ENCODE results near the gene DOCK10. TPM values are rescaled to one million over a fixed set of nuclear protein-coding genes. Genes with fewer than 3 reads are reported as not detected.
A peak's percentile ranks its signal among the peaks of the same experiment; 100 is the strongest.
"Not testable (repeated sequence)": the region's sequence is repeated elsewhere in the genome, so short reads cannot be mapped to it uniquely, and the experiment has no call there.

DOCK10 gene
- polyA plus RNA-seq, 4 donors: 9.6 to 11.6 (median 10.1) TPM

DNA sequence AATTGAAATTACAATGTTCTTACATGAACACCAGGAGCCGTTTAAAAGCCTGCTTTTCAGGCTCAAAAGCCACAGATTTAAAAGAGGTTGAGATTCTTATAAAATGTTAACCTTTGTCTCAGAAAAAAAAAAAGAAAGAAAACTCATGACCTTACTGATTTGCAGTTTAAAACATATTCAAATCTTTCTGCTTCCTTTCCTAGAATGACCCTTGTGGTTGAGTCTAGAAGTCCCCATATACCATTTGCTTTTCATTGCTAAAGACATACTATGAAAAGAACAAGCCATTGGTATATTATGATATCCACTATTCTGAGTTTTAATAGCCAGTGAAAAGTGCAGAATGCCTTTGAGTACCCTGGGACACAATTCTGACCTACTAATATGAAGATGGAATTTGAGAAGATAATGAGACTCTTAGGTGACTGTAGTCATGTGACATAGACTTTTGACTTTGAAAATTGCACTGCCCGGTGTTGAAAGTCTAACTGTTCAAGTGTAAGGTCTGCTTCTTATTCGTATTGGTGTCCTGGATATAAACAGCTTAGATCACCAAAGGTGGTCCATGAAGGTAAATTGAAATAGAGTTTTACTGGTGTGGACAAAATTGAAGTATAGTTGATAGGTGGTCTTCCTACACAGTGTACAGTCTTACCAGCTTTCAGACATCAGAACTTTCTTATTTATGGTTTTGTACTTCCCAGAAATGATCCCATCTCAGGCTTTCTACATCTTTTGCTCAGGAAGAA lies 117.0 kb downstream of the DOCK10 start:
- DNase-seq (ENCODE audit: low read depth in 4 of 4, low spot score in 3 of 4): no peak

DNA sequence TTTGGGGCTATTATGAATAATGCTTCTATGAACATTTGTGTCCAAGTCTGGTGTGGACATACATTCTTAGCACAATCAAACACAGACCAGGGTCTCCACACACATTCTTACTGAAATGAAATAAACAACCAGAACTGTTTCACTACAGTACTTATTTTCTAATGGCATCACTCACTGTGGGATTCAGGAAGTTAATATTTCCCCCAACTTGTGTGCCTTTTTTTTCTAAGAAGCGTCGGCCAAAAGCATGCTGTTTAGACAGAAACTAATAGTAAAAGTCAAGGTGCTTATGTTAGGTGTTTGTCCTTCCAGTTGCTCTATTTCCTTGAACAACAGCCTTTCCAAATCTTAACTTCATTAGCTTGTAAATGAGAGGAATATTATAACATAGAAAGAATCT lies 117.6 kb downstream of the DOCK10 start:
- no peak for DNase-seq (ENCODE audit: low read depth in 4 of 4, low spot score in 3 of 4)

DNA sequence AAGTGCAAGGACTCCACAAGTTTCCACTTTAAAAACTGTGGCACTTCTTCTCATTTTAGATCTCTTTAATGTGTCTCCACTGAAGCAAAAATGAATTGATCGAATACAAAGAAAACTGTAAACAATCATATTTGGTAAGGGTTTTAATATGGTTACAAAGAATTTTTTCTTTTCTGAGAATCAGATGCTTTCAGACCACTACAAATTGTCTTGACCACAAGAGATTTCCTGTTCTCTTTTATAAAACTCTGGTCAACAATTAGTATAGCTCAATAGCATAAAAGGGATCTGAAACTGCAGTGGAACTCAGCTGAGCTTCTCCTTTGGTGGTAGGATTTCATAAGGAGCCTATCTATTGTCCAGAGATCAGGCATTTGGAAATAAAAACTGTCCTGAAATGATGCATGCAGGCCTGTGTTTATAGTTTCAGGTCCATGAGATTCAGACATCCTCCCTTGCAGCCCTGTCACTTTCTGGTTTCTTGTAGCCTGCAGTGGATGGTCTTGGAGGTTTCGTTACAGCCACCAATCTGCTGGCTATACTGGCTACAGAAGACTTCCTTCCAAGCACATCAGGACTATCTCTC lies 120.0 kb downstream of the DOCK10 start:
- DNase-seq (ENCODE audit: low read depth in 4 of 4, low spot score in 3 of 4): no peak

DNA sequence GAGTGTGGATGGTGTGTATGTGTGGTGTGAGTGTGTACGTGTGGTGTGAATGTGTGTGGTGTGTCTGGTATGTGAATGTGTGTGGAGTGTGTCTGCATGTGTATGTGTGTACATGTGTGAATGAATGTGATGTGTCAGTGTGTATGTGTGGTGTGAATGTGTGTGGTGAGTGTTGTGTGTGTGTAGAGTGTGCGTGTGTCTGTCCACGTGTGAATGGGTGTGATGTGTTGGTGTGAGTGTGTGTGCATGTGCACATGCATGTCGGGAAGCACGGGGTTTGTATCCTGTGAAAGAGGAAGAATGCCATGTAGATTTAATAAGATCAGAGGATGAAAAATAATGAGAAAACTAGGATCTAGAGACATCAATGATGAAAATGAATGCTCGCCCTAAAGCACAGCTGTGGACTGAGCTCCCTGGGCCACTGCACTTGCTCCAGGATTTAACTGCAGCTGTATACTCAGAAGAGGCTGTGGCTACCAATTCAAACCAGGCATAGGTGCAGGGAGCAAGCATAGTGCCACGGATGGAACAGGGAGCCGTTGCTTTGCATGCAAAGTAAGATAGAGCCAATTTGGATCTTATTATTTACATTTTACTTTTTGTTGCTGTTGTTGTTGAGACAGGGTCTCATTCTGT lies 122.7 kb downstream of the DOCK10 start:
- DNase-seq (ENCODE audit: low read depth in 4 of 4, low spot score in 3 of 4): no peak

DNA sequence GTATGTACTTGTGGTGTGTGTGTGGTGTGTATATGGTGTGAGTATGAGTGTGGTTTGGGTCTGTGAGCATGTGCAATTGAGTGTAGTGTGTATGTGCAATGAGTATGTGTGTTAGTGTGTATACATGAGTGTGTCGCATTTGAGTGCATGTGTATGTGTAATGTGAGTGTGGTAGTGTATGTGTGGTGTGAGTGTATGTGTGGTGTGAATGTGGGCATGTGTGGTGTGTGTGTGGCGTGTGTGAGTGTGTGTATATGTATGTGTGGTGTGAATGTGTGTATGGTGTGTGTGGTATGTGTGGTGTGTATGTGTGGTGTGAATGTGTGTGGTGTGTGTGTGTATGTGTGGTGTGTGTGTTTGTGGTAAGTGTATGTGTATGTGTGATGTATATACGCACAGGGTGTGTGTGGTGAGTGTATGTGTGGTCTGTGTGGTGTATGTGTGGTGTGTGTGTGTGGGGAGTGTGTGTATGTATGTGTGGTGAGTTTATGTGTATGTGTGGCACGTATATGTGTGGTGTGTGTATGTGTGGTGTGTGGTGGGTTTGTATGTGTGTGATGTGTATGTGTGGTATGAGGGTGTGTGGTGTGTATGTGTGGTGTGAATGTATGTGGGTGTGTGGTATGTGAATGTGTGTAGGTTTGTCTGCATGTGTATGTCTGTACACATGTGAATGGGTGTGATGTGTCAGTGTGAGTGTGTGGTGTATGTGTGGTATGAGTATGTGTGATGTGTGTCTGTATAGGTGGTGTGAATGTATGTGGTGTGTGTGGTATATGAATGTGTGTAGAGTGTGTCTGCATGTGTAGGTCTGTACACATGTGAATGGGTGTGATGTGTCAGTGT lies 123.4 kb downstream of the DOCK10 start:
- DNase-seq (ENCODE audit: low read depth in 4 of 4, low spot score in 3 of 4): no peak

DNA sequence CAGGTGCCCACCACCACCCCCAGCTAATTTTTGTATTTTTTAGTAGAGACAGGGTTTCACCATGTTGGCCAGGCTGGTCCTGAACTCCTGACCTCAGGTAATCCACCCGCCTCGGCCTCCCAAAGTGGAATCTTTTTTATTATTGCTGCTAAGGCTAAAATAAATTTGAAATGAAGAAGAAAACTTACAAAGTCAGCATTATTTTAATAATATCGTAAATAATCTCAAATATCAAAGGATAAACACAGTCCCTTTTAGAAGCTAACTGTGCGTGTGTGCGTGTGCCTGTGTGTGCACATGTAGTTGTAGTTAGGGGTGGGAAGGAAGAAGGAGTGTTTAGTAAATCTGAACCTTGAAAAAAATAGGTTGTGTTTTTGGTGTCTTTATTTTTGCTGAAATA lies 125.0 kb downstream of the DOCK10 start:
- DNase-seq (ENCODE audit: low read depth in 4 of 4, low spot score in 3 of 4): not testable (repeated sequence)

DNA sequence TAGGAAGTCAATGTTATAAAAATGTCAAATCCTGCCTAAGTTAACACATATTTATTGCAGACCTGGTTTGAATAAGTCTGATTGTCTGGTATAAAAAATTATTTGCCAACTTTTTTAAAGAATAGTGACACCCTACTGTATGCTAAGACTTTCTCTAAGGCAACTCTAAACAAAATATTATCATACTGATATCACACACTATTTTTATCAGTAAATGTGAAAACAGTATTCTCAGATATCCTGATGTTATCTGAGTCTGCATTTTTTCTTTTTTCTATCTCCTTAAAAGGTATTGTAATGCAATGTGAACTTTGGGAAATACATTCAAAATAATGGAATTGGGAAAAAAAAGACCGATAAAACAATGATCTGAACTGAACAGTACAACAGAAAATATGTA lies 127.1 kb downstream of the DOCK10 start:
- no peak for DNase-seq (ENCODE audit: low read depth in 4 of 4, low spot score in 3 of 4)

DNA sequence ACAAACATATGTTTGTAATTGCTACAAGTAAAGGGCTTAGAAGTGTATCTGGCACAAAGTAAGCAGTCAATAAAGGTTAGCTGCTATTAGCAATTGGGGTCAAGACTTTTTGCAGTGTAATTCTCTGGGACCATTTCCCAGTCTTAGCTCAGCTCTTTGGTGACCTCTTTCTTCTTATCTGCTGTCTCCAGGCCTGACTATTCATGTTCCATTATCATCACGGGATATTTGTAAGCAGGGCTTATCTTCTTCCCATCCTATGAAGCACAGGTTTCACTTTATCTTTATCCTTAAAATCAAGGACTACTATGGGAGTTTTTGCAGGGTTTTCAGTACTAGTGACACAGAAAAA lies 131.7 kb downstream of the DOCK10 start:
- DNase-seq (ENCODE audit: low read depth in 4 of 4, low spot score in 3 of 4): no peak

DNA sequence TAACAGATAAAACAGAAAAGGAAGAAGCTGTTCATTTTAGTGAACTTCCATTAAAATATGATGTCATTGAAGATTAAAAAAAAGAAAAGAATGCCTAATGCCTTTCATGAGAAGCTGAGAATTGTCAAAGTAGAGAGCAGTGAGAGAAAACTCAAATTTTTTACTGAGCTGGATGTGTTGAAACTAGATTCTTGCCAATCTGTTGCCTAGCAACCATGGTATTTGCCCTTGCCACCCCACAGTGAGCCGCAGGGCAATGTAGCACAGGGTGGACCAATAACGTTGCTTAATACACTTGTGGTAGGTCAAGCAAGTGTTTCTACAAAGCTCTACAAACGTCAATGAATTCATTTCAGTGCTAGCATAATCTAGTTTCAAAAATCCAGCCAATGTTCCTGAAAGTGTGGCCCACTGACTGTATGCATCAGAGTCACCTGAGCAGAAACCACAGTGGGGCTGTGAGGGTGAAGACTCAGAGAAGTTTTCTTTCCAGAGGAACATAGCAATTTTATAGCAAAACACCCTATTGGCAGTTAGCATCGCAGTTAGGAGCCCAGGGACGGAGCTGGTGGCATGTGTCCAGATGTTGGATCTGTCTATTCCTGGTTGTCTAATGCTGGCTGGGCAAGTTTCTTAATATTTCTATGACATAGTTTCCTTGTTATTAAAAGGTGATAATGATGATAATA lies 132.2 kb downstream of the DOCK10 start:
- DNase-seq (ENCODE audit: low read depth in 4 of 4, low spot score in 3 of 4): peak in 3 of 4 donors; percentile 39 to 45 (median 45)

DNA sequence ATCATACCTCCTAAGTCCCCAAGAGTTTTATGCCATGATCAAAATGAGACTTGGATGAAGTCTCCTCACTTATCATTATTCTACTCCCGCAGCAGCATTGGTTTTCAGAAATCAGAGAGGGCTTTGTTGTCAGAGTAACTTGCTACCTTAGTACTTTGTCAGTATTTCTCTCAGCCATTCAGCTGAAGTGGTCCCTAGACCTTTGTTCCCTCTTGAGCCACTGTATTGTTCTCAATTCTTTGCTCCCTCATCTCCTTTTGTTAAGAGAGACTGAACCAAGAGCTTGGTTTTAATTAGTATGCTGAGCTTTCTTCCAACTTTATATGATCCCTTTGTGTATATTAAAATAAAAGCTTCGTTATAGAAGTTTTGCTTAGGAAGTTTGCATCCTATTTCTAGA lies 133.4 kb downstream of the DOCK10 start:
- no peak for DNase-seq (ENCODE audit: low read depth in 4 of 4, low spot score in 3 of 4)

DNA sequence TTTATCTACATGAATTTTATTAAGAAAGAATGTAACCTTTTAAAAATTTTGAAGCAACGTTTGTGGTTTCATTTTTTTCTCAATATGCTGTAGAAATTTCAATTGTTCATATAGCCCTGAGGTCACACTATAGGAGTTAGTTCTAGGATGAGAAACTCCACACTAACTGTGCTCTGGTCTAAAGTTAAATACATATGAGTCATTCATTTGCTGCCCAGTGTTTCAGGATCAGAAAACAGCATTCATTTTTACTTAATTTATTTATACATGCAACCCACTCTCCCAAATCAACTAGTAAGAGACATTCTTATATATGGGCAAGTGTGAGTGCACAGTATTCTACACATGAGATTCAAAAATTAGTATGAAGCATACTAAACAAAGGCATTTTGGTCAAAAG lies 137.9 kb downstream of the DOCK10 start:
- no peak for DNase-seq (ENCODE audit: low read depth in 4 of 4, low spot score in 3 of 4)

DNA sequence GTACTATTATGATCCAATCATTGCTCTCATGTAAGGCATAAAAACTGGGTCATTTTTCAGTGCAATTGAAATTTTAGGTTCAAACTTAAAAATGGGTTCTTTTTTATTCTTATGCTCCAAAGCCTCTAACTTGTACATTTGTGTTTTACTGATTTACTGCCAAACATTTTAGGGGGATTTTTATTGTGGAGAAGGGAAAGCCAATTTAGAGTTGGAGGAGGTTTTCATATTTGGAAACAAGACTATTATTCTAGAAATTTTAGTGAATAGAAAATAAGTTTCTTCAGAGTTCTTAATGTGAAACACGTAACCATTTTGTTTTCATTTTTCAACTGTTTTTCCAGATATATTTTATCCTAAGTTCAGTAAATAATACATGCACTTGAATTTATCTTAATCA lies 138.6 kb downstream of the DOCK10 start:
- DNase-seq (ENCODE audit: low read depth in 4 of 4, low spot score in 3 of 4): no peak

DNA sequence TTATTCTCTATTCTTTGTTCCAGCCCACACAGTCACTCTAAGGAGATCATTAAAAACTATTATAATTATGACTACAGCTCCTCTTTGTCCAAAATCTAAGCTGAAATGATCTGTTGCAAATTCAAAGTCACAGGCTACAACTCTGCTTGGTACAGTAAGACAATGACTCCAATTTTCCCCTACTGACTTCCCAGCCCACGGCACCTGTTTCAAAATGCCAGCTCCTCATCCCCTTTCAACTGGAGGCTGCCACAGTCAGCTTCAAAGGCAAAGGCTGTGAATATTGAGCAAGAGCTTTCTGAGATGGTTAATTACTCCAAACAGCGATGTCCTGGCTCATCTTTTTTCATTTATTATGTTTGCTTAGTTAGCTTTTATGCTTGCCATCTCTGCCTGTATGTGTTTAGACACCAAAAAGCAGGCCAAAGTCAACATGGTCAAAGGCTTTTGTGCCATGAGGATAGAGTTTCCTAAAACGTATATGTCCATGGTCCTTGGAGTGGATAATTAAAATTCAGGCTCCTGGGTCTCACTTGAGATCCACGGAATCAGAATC lies 141.1 kb downstream of the DOCK10 start:
- DNase-seq (ENCODE audit: low read depth in 4 of 4, low spot score in 3 of 4): no peak

DNA sequence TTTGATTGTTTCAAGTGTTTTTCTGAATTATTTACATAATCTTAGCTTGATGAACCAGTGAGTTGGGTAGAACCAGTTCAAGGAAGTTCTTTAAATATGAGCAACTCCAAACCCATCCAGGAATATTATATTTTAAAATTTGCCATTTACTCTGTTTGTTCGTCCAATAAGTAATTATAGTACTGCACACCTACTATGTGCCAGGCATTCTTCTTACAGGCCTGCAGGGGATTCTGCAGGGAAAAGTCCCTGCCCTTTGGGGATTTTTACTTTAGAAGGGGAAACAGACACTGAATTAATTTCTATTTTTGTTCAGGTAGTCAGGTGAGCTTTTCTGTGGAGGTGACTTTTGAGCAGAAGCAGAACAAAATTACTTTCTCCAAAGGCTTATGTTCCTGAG lies 146.9 kb downstream of the DOCK10 start:
- DNase-seq (ENCODE audit: low read depth in 4 of 4, low spot score in 3 of 4): no peak

DNA sequence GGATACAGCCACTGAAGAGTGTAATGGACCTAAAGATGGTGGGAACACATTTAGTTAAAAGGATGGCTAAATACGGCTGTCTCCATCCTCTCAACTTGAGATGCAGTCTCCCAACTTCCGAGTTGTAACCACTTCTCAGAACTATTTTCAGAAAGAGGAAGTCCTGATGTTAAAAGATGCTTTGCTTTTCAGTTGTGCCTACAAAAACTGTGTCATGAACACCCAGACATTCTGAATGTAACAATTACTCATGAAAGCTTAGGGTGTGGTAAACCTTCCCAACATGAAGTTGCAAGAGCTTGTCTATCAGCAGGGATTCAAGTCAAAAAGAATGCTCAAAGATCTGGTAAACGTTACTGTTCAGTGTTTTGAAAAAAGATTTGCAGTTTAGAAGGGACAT lies 147.9 kb downstream of the DOCK10 start:
- no peak for DNase-seq (ENCODE audit: low read depth in 4 of 4, low spot score in 3 of 4)

DNA sequence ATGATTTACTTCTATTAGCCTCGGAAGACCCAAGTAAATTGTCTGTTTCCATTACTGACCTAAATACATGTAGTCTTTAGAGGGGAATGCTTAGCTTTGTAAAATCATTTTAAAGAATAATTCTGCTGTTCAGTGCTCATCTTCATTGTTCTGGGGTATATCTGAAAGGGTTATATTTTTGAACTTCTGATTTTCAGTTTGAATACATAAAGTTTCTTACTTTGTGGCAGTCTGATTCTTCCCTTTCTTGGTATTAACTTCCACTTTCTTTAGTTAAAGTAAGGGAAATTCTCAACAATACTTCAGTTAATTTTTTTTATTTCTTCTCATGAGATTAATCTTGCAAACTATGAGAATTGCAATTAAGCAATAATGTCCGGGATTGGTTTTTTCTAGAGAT lies 148.4 kb downstream of the DOCK10 start:
- DNase-seq (ENCODE audit: low read depth in 4 of 4, low spot score in 3 of 4): no peak

DNA sequence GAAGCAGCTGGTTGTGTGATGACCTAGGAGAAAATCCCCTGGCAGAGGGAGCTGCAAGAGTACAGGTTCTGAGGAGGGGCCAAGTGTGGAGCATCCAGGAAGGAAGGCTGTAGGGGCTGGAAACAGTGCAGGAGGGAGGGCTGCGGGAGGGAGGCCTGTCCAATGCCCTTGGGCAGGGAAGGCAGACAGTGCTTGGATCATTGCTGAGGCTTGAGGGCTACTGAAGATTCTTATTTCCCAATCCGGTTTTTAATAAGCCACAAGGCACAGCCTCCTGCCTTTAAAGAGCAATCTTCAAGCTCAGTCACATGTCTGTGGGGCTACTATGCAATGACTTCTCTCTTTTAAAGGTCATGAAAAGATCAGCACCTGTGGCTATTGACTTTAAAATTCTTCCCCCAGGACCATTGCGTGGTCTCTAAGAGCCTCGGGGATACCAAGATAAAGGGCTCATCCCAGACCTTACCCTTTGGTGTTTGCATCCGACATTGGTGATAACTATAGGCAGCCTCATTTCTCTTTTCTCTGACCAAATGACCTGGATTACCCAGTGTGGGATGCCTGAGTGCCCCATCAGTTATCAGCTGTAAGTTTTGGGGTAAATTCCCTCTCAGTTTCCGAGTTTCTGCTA lies 149.6 kb downstream of the DOCK10 start:
- no peak for DNase-seq (ENCODE audit: low read depth in 4 of 4, low spot score in 3 of 4)

DNA sequence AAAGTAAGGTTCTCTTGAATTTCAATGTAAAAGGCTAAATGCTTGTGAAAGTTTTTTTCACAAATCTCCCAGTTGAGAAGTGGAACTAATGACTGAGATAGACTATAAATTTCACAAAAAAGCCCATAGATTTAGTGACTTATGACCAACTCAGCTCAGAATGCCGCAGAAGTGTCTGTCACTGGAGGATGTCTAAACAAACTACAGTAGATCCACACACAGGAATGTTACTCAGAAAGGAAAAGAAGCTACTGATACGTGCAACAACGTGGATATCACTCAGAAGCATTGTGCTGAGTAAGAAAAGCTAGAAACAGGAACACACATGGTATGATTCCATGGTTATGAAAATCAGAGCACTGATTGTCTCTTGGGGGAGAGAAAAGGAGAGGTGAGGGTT lies 151.9 kb downstream of the DOCK10 start:
- DNase-seq (ENCODE audit: low read depth in 4 of 4, low spot score in 3 of 4): no peak

DNA sequence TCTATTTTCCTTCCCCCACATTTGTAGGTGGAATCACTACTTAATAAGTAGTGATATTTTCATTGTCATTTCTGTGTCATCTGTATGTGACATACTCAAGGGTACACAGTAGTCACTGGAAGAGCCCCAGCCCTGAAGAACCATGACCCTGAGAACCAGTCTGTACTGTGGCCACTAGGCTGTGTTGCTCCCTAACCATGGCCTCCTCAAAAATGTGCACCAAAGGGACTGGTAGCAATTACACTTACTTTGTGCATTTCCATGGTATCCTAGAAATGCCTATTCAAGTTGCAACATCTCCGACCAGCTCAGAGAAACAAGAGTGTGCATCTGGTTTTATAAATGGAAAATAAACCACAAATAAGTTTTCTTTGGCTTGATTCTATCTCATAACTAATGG lies 155.1 kb downstream of the DOCK10 start:
- DNase-seq (ENCODE audit: low read depth in 4 of 4, low spot score in 3 of 4): no peak

Data from left renal pelvis (tissue), 4 donors.